Uterus (tissue), 2 donors: ENCODE data around the gene RHEBL1.

Experiments
- POLR2A ChIP-seq, 2 donors: fragments of 450-650 bp; IDR thresholded peaks; one replicate each; pipeline ENCODE4 v1.6.1; 2016; ENCODE audit warnings: antibody characterized with exemption in 2 of 2, mild to moderate bottlenecking in 1 of 2, moderate library complexity in 1 of 2
- TF ChIP-seq, protein P1 (sequence below), 4 experiments: fragments of 200-600 bp in 2 of 4; fragments of 450-650 bp in 2 of 4; sonication (generic) in 2 of 4; IDR thresholded peaks; one replicate each; pipeline ENCODE4 v1.5.1; 2016 to 2019; ENCODE audit warnings: antibody characterized with exemption in 4 of 4, mild to moderate bottlenecking in 2 of 4, moderate library complexity in 1 of 4

DNA sequence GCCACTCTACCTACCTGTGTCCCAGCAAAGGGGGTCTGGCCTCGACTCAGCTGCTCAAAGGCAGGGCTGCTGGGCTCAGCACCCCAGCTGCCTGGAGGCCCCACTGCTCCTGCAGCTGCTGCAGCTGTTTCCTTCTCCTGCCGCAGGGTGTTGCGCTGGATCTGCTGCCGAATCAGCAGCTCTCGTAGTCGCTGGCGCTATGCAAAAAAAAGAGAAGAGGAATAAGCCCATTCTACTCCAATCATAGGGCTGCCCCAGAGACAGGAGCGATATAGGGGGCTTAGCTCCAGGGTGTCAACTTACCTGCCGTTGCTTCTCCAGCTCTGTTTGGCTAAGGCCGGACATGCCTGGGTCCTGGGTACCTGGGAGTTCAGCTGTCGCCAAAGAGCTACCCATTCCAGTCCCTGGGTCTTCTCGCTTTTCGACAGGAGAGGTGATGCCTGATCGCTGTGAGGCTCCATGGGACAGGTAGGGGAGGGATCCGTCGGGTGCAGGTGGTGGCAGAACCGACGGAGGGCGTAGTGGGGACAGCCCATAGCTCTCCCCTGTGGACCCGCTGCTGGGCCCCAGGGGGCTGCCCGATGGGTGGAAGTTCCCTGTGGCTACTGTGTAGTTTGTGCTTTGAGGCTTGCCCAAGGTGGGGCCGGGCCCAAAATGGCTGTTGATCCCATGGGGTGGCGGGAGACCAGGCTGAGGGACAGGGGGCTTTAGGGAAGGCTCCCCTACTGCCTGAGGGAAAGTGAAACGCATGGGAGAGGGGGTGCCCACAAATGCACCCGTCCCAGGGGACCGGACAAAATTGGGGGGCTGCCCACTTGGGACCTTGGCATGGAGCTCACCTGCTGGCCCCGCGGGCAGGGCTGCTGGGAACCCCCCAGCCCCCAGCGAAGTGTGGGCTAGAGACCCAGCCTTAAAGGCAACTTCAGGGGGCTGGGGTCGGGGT is 30.1 kb downstream of the RHEBL1 start:
- TF ChIP-seq POLR2A (IDR thresholded peaks at IDR 0.05) = no peak
- TF ChIP-seq, protein P1, sequence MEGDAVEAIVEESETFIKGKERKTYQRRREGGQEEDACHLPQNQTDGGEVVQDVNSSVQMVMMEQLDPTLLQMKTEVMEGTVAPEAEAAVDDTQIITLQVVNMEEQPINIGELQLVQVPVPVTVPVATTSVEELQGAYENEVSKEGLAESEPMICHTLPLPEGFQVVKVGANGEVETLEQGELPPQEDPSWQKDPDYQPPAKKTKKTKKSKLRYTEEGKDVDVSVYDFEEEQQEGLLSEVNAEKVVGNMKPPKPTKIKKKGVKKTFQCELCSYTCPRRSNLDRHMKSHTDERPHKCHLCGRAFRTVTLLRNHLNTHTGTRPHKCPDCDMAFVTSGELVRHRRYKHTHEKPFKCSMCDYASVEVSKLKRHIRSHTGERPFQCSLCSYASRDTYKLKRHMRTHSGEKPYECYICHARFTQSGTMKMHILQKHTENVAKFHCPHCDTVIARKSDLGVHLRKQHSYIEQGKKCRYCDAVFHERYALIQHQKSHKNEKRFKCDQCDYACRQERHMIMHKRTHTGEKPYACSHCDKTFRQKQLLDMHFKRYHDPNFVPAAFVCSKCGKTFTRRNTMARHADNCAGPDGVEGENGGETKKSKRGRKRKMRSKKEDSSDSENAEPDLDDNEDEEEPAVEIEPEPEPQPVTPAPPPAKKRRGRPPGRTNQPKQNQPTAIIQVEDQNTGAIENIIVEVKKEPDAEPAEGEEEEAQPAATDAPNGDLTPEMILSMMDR (IDR thresholded peaks at IDR 0.05) = no peak
